Esophagus muscularis mucosa (tissue), 4 donors: ENCODE data around the gene EHBP1. TPM values are rescaled to one million over a fixed set of nuclear protein-coding genes. Genes with fewer than 3 reads are reported as not detected.
"Not testable (repeated sequence)": the region's sequence is repeated elsewhere in the genome, so short reads cannot be mapped to it uniquely, and the experiment has no call there.

Experiments used
- DNase-seq: peaks from one replicate; pipeline ENCODE4 v3.0.0-alpha.2; 2017; ENCODE audit errors: extremely low spot score
- H3K27ac ChIP-seq, 4 donors: fragments of 200-600 bp; sonication (generic); replicated peaks in 1 of 4; 1 replicate in 3 of 4; 2 replicates in 1 of 4; pipeline ENCODE4 v1.5.1; 2016 to 2019; ENCODE audit warnings: mild to moderate bottlenecking in 1 of 4
- H3K27me3 ChIP-seq, 4 donors: fragments of 200-600 bp; sonication (generic); one replicate each; pipeline versions ENCODE4 v1.5.1 to v1.6.0; 2016 to 2019
- H3K36me3 ChIP-seq, 4 donors: fragments of 200-600 bp; sonication (generic); one replicate each; pipeline ENCODE4 v1.5.1; 2016 to 2019
- H3K4me1 ChIP-seq, 4 donors: fragments of 200-600 bp; sonication (generic); one replicate each; pipeline ENCODE4 v1.5.1; 2016 to 2019
- H3K4me3 ChIP-seq, 4 donors: fragments of 200-600 bp; sonication (generic); 1 replicate in 2 of 4; 2 replicates in 2 of 4; pipeline ENCODE4 v1.5.1; 2016 to 2019; ENCODE audit warnings: mild to moderate bottlenecking in 4 of 4, moderate library complexity in 1 of 4
- H3K9me3 ChIP-seq, 4 donors: fragments of 200-600 bp; sonication (generic); 1 replicate in 3 of 4; 2 replicates in 1 of 4; pipeline ENCODE4 v1.5.1; 2016 to 2019
- EP300 ChIP-seq: sonication (generic); formaldehyde crosslinking; IDR thresholded peaks from one replicate; pipeline ENCODE4 v1.6.1; 2017; ENCODE audit warnings: antibody characterized with exemption
- POLR2A ChIP-seq: fragments of 450-650 bp; IDR thresholded peaks from one replicate; pipeline ENCODE4 v1.6.1; 2017; ENCODE audit warnings: antibody characterized with exemption, moderate library complexity, mild to moderate bottlenecking, low read depth
- POLR2AphosphoS5 ChIP-seq, 2 donors: sonication (generic); formaldehyde crosslinking; IDR thresholded peaks; one replicate each; pipeline ENCODE4 v1.6.1; 2017; ENCODE audit warnings: antibody characterized with exemption in 2 of 2
- WGBS: methylation state at CpG from one replicate; pipeline ENCODE4 v1.1.5; 2018; 5-methylcytosine and 5-hydroxymethylcytosine counted together
- intact Hi-C: fragments of 100-400 bp; cut with DNase I; formaldehyde crosslinking; loops from one replicate; pipeline ENCODE4 v1.15.1; 2023
- total RNA-seq, 4 donors: library from RNA; depleted of rRNA; stranded (reverse); fragments of >200 nt; gene quantifications; one replicate each; pipeline versions ENCODE4 v1.1.0 to v1.2.1, GENCODE V29; 2016
- TF ChIP-seq, protein P1 (sequence below), 3 experiments: fragments of 200-600 bp in 2 of 3; fragments of 450-650 bp in 1 of 3; sonication (generic) in 2 of 3; IDR thresholded peaks; one replicate each; pipeline ENCODE4 v1.5.1; 2017 to 2019; ENCODE audit warnings: antibody characterized with exemption in 3 of 3, mild to moderate bottlenecking in 2 of 3, moderate library complexity in 1 of 3

Gene EHBP1
- total RNA-seq, 4 donors from 2014 or later: 103 to 199 (median 151) TPM

DNA sequence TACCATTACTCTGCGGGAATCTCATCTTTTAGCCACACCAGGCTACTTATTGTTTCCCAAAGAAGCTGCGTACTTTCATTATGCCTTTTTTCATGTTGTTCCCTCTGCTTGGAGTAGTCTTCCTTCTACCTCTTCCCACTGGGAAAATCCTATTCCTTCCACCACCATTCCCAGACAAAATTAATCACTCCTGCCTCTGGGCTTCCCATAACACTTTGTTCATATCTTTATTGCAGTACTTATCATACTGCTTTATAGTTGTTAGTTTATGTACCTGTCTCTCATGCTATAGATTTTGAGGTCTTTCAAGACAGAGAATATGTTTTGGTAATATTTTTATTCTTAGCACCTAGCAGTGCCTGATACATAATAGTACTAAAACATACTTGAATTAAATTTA lies 361.3 kb downstream of the EHBP1 start:
- intact Hi-C loops: no loop called here
- no peak for TF ChIP-seq POLR2AphosphoS5 (IDR thresholded peaks at IDR 0.05)
- no peak for TF ChIP-seq EP300
- no peak for TF ChIP-seq POLR2A
- TF ChIP-seq, protein P1, sequence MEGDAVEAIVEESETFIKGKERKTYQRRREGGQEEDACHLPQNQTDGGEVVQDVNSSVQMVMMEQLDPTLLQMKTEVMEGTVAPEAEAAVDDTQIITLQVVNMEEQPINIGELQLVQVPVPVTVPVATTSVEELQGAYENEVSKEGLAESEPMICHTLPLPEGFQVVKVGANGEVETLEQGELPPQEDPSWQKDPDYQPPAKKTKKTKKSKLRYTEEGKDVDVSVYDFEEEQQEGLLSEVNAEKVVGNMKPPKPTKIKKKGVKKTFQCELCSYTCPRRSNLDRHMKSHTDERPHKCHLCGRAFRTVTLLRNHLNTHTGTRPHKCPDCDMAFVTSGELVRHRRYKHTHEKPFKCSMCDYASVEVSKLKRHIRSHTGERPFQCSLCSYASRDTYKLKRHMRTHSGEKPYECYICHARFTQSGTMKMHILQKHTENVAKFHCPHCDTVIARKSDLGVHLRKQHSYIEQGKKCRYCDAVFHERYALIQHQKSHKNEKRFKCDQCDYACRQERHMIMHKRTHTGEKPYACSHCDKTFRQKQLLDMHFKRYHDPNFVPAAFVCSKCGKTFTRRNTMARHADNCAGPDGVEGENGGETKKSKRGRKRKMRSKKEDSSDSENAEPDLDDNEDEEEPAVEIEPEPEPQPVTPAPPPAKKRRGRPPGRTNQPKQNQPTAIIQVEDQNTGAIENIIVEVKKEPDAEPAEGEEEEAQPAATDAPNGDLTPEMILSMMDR (IDR thresholded peaks at IDR 0.05): no peak
- Histone ChIP-seq H3K4me1 (no peaks in the 10 kb centered on the region), H3K36me3 (no peaks in the 10 kb centered on the region), H3K9me3 (no peaks in the 10 kb centered on the region), H3K27ac (no peak overlapping the region), H3K4me3 (no peak overlapping the region), H3K27me3 (peaks cover 0 to 65% (median 23%) of the 10 kb centered on the region in 4 donors)
- no peak for DNase-seq
- WGBS: 87% methylated on average over 2 of the region's 2 CpGs

DNA sequence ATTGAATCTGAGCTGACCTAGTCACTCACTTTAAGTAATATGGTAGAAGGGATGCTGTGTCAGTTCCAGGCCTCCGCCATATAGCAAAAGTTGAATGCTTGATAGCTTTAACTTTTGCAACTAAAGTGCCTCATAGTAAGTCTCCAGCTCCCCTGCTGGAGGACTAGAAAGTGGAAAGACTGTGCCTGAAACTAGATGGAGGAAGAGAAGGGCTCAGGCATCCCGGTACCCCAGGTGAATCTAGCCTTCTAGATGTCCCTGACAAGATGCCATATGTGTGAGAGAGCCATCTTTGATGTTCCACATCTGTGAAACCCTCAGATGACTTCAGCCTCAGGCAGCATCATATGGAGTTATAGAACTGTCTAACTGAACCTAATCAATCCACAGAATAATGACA lies 366.2 kb downstream of the EHBP1 start:
- Histone ChIP-seq H3K9me3 (no peaks in the 10 kb centered on the region), H3K36me3 (no peaks in the 10 kb centered on the region), H3K27ac (no peak overlapping the region), H3K27me3 (peaks cover 0 to 17% (median 6%) of the 10 kb centered on the region in 4 donors), H3K4me3 (no peak overlapping the region), H3K4me1 (no peaks in the 10 kb centered on the region)
- no peak for TF ChIP-seq POLR2AphosphoS5 (IDR thresholded peaks at IDR 0.05)
- no peak for TF ChIP-seq POLR2A
- TF ChIP-seq, protein P1 (IDR thresholded peaks at IDR 0.05): no peak
- no peak for TF ChIP-seq EP300
- no peak for DNase-seq
- intact Hi-C loops: no loop called here
- 79% methylated on average over 2 of the region's 2 CpGs for WGBS

DNA sequence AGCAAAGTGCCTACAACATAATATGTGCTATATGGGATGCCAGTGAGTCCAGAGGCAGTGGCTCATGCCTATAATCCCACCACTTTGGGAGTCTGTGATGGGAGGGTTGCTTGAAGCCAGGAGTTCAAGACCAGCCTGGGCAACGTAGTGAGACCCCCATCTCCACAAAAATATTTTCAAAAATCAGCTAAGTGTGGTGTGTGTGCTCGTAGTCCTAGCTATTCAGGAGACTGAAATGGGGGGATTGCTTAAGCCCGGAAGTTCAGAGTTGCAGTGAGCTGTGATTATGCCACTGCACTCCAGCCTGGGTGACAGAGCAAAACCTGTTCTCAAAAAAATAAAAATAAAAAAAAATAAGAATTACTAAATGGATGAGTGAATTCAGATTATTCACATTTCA lies 368.5 kb downstream of the EHBP1 start:
- H3K27ac ChIP-seq: no peak overlapping the region
- H3K4me3 ChIP-seq: no peak overlapping the region
- peaks cover 0 to 9% (median 0%) of the 10 kb centered on the region in 4 donors for H3K27me3 ChIP-seq
- no peaks in the 10 kb centered on the region for H3K9me3 ChIP-seq
- no peak for TF ChIP-seq POLR2AphosphoS5 (IDR thresholded peaks at IDR 0.05)
- no peak for TF ChIP-seq EP300
- TF ChIP-seq, protein P1 (IDR thresholded peaks at IDR 0.05): no peak
- no peak for TF ChIP-seq POLR2A
- H3K36me3 ChIP-seq: no peaks in the 10 kb centered on the region
- 73% methylated on average over 3 of the region's 3 CpGs for WGBS
- no peaks in the 10 kb centered on the region for H3K4me1 ChIP-seq
- no peak for DNase-seq
- intact Hi-C loops: no loop called here

DNA sequence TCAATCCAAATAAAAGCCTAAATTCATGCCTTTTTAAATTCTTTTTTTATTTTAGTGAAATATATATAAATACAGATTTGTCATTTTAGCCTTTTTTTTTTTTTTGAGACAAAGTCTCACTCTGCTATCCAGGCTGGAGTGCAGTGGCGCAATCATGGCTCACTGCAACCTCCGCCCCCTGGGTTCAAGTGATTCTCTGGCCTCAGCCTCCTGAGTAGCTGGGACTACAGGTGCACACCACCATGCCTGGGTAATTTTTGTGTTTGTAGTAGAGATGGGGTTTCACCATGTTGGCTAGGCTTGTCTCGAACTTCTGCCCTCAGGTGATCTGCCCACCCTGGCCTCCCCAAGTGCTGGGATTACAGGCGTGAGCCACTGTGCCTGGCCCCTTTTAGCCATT lies 368.9 kb downstream of the EHBP1 start:
- H3K9me3 ChIP-seq, intact Hi-C loops, H3K27ac ChIP-seq, DNase-seq, H3K4me1 ChIP-seq, H3K27me3 ChIP-seq, H3K4me3 ChIP-seq, H3K36me3 ChIP-seq: not testable (repeated sequence)
- 84% methylated on average over 4 of the region's 4 CpGs for WGBS

DNA sequence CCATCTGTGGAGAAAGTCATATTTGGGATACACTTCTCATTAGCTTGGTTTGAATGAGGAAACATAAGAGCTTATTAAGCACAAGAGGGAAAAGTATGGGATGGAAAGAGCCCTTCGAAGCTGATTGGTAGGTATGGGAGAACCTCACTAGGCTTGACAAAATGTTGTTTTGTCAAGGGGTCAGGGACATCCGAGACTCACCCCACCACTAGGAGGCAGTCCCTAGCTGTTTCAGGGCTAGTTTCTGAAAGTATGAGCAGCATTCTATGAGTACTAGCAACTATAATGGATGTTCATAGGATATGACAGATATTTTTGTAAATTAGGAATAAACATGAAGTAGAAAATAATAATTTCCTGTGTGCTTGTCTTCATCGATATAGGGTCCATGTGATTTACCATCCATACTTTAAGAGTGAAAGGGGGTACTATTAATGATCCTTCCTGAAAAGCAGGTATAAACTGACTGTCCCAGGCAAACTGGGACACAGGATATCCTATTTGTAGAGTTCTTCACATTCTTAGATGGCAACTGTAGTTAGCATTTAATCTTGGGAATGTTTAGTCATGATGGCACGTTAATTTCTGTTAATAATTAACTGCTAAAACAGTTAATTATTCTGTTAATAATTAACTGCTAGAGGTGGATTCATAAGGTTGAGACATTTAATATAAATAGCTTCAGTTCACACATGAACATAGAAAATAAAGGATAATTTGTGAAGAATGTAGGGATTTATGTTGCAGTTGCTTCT lies 373.5 kb downstream of the EHBP1 start:
- DNase-seq: no peak
- peaks cover 0 to 6% (median 0%) of the 10 kb centered on the region in 4 donors for H3K27me3 ChIP-seq
- TF ChIP-seq POLR2A: no peak
- TF ChIP-seq POLR2AphosphoS5 (IDR thresholded peaks at IDR 0.05): no peak
- TF ChIP-seq EP300: no peak
- TF ChIP-seq, protein P1 (IDR thresholded peaks at IDR 0.05): no peak
- no peak overlapping the region for H3K4me3 ChIP-seq
- H3K9me3 ChIP-seq: no peaks in the 10 kb centered on the region
- no peaks in the 10 kb centered on the region for H3K36me3 ChIP-seq
- 86% methylated on average over 4 of the region's 4 CpGs for WGBS
- H3K27ac ChIP-seq: no peak overlapping the region
- intact Hi-C loops: no loop called here
- H3K4me1 ChIP-seq: no peaks in the 10 kb centered on the region
